Stomach smooth muscle (tissue), 2 donors: ENCODE data around the gene CELSR3.

Experiments
- H3K27ac ChIP-seq: one replicate; pipeline ENCODE4 v1.7.0; 2013; ENCODE audit warnings: mild to moderate bottlenecking, low read length, inconsistent platforms
- H3K27me3 ChIP-seq, 2 donors: one replicate each; pipeline ENCODE4 v1.7.0; 2013; ENCODE audit warnings: low read length in 2 of 2; ENCODE audit not compliant: insufficient read depth in 2 of 2, control insufficient read depth in 1 of 2
- H3K36me3 ChIP-seq, 2 donors: one replicate each; pipeline ENCODE4 v1.7.0; 2013; ENCODE audit warnings: low read length in 2 of 2; ENCODE audit not compliant: control insufficient read depth in 2 of 2, insufficient read depth in 2 of 2
- H3K4me1 ChIP-seq: one replicate; pipeline ENCODE4 v1.7.0; 2013; ENCODE audit warnings: low read length; ENCODE audit not compliant: control insufficient read depth, insufficient read depth
- H3K4me3 ChIP-seq, 2 donors: one replicate each; pipeline ENCODE4 v1.7.0; 2013; ENCODE audit warnings: low read length in 2 of 2
- H3K9ac ChIP-seq, 2 donors: one replicate each; pipeline ENCODE4 v1.7.0; 2013; ENCODE audit warnings: low read length in 2 of 2, mild to moderate bottlenecking in 1 of 2
- H3K9me3 ChIP-seq, 2 donors: one replicate each; pipeline ENCODE4 v1.7.0; 2013; ENCODE audit warnings: low read length in 2 of 2; ENCODE audit not compliant: control insufficient read depth in 2 of 2
- donor health status: healthy.
- donor health status: Pancreatic carcinoma.

Gene CELSR3

DNA sequence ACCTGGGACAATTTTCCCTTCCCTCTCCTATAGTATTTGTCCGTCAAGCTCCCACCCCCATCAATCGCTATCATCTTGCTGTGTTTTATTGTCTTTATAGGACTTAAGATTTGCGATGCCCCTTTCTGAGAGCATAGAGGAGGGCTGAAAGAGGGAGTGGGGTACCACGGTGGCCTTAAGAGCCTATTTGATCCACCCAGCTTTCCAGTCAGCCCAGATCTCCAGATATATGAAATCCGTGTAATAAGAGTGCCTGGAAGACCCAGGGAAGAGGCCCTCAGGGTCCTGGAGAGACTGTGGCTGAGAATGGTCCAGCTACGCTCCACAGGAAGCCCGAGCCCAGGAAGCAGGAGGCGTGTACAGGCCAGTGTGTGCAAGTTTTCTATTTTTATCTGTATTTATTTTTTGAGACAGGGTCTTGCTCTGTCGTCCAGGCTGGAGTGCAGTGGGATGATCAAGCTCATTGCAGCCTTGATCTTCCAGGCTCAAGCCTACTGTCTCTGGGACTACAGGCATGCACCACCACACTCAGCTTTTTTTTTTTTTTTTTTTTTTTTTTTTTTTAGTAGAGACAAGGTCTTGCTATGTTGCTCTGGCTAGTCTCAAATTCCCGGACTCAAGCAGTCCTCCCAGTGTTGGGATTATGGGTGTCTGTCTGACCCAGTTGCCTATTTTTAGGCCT, 24.0 kb upstream of the CELSR3 start:
- Histone ChIP-seq H3K36me3 (peaks cover 39 to 40% of the 10 kb centered on the region in 2 donors), H3K27me3 (no peaks in the 10 kb centered on the region), H3K27ac (peak overlapping the region; percentile 49), H3K4me1 (peaks cover 46% of the 10 kb centered on the region), H3K9ac (peak overlapping the region; percentile 84 to 94), H3K4me3 (peak overlapping the region in 1 of 2 donors; percentile 95), H3K9me3 (no peaks in the 10 kb centered on the region)

DNA sequence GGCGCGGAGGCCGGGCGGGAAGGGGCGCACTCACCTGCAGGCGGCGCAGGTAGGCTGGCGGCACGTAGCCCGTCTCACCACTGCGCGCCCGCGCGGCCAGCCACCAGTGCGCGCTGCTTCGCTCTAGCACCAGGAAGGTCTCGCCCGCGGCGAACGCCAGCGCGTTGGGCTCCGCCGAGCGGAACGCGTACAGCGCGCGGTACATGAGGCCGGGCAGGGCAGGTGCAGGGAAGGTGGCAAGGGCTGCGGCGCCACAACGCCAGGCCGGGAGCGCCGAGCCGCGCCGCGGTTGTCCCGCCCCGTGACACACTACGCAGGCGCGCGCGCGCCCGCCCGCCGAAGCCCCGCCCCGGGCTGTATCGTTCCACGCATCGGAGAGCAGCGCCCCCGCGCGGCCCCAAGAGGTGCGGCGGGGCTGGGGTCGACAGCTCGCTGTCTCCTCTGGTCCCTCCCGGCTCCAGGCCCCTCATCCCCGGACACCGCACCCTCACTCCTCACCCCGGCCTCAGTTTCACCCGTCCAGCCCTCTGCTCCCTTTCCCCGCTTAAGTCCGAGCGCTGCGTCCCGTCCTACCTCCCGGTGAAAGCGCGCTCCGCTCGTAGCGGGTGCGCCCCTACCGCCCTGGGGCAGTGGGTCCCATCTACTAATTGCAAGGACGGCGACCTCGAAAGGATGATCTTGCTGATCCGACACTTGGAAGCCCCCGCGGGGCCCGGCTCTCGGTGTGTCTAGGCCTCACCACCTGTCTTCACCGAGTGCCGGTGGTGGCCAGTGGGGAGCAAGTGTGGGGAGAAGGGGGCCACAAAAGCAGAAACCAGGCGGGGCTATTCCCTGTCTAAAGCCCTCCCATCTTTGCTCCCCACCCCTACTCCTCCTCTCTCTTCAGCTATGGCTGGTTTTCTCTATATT, 23.2 kb upstream of the CELSR3 start, which contains the start of gene NCKIPSD:
Gene NCKIPSD (minus strand): TSS at position 313 of the 909 bp plus-strand sequence. CDS start 108 bp downstream, at position 205.
- Histone ChIP-seq H3K27me3 (no peaks in the 10 kb centered on the region), H3K36me3 (peaks cover 38 to 42% of the 10 kb centered on the region in 2 donors), H3K9ac (peak within 1 kb of the TSS; percentile 90 to 94), H3K9me3 (no peaks in the 10 kb centered on the region), H3K4me1 (peaks cover 46% of the 10 kb centered on the region), H3K27ac (peak within 1 kb of the TSS; percentile 46), H3K4me3 (peak within 1 kb of the TSS; percentile 93 to 95)

DNA sequence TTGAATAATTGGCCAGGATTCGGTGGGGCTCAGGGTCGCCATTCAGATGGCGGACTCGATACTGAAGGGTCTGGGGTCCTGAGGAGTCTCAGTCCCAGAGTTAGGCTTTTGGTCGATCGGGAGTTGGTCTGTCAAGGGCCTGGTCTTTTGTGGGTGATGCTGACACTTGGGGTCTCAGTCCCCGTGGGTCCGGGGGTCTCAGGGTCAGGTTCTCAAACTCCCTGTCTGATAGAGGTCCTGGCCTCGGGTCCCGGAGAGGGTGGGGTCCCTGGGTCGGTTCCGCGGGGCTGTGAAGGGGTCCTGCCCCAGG, 22.6 kb upstream of the CELSR3 start:
- Histone ChIP-seq H3K4me1 (peaks cover 46% of the 10 kb centered on the region), H3K9me3 (no peaks in the 10 kb centered on the region), H3K27ac (peak overlapping the region; percentile 46), H3K4me3 (peak overlapping the region; percentile 93 to 95), H3K9ac (peak overlapping the region; percentile 90 to 94), H3K36me3 (peaks cover 38 to 46% of the 10 kb centered on the region in 2 donors), H3K27me3 (no peaks in the 10 kb centered on the region)

DNA sequence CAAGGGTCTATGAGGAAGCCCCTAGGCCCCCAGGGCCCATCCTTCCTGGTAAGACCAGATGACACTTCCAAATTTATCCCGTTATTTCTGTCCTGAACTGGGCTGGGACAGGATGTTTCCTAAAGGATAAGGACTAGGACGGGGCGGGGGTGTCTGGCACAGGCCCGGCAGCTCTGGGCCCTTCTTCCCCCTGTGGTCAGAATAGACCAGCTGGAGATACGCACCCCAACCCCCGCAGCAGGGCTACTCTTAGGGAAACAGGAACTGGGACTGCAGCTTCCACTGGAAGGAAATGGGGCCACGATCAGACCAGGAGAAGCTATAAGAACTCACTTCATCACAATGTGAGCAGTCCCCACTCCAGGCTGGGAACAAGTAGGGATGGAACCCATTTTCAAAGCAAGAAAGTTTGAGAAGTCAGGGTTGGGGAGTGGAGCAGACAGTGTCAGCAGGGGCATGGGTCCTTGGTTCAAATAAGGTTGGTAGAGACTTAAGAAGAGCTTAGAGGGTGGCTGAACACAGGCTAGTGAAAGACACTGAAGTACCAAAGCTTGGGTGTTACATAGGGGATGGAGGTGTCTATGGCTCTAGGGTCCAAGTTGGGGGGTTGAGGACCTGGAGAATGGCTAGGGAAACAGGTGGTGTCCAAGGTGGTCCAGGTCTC, 21.9 kb upstream of the CELSR3 start:
- Histone ChIP-seq H3K9ac (peak overlapping the region; percentile 52 to 58), H3K27me3 (no peaks in the 10 kb centered on the region), H3K36me3 (peaks cover 37 to 47% of the 10 kb centered on the region in 2 donors), H3K9me3 (no peaks in the 10 kb centered on the region), H3K27ac (no peak overlapping the region), H3K4me1 (peaks cover 46% of the 10 kb centered on the region), H3K4me3 (peak overlapping the region; percentile 33 to 95)

DNA sequence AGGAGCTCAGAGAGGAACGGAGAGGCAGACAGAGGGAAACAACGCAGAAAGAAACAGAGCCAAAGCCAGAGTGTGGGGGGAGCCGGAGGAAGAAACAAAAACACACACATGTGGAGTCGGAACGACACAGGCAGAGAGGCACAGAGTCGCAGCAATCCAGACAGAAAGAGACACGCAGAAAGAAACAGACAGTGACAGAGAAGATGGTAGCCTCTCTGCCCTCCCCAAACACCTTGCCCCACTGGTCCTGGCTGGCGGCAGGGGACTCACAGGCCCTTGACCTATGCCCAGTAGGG, 21.3 kb upstream of the CELSR3 start:
- peak overlapping the region; percentile 33 to 95 for H3K4me3 ChIP-seq
- peaks cover 37 to 46% of the 10 kb centered on the region in 2 donors for H3K36me3 ChIP-seq
- H3K9ac ChIP-seq = peak overlapping the region; percentile 51 to 52
- H3K9me3 ChIP-seq = no peaks in the 10 kb centered on the region
- no peaks in the 10 kb centered on the region for H3K27me3 ChIP-seq
- no peak overlapping the region for H3K27ac ChIP-seq
- H3K4me1 ChIP-seq = peaks cover 46% of the 10 kb centered on the region

DNA sequence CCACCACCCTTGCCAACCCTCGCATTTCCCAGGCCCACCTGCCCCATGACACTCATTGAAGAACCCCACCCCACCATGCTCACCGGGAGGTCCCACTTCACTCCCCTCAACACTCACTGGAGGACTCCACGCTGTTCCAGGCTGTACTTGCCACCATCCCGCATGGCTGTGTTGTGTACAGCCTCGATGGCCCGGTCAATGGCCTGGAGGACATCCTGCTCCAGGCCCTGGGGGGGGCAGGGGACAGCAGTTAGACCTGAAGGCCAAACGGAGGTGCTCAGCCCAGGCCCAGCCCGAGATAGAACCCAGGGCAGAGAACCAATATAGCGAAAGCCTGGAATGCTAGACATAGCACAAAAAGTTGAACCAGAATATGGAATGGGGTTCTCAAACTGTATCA, 20.1 kb upstream of the CELSR3 start:
- Histone ChIP-seq H3K9me3 (no peaks in the 10 kb centered on the region), H3K36me3 (peaks cover 33 to 45% of the 10 kb centered on the region in 2 donors), H3K4me3 (no peak overlapping the region), H3K27ac (no peak overlapping the region), H3K9ac (no peak overlapping the region), H3K4me1 (peaks cover 46% of the 10 kb centered on the region), H3K27me3 (no peaks in the 10 kb centered on the region)

DNA sequence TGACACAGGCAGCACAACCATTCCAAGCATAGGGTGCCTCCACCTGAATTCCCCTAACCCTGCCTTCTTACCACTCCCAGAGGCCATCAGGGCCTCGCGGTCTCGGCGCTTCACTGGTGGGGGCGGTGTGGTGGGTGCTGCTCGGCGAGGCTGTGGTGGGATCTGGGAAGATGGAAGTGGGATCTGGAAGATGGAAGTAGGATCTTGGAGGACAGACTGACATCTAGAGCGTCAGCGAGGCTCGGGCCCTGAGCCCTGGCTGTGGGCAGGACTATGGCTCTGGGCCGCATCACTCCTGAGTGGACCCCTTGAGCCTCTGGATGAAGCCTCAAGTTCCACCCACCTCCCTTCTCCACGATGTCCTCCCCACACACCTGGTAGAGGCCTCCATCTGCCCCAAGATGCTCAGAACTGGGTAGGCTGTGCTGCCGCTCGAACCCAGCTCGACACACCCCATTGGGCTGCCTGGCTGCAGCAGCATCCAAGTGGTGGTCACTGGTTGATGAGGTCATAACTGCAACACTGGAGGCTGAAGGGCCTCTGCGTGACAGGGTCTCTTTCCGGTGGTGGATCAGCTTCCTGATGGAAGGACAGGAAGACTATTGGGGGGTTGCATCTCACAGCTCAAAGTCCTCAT, 19.4 kb upstream of the CELSR3 start:
- Histone ChIP-seq H3K4me1 (peaks cover 39% of the 10 kb centered on the region), H3K9me3 (no peaks in the 10 kb centered on the region), H3K27ac (no peak overlapping the region), H3K36me3 (peaks cover 26 to 43% of the 10 kb centered on the region in 2 donors), H3K27me3 (no peaks in the 10 kb centered on the region), H3K4me3 (no peak overlapping the region), H3K9ac (no peak overlapping the region)

DNA sequence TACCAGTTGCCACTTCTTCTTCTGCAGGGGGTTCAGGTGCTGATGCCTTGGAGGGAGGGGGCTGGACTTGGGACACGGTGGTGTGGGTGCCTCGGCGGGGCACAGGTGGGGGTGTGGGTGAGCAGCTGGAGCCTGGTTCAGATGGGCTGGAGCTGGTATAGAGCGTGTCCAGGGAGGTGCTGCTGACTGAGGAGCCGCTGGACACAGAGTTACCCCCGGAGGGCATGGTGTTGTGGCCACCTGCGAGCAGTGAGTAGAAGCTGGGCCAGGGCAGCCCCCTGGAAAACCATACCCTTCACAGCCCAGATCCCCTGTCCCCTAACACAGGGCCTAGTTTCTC, 18.8 kb upstream of the CELSR3 start:
- peaks cover 26 to 43% of the 10 kb centered on the region in 2 donors for H3K36me3 ChIP-seq
- H3K4me1 ChIP-seq = peaks cover 34% of the 10 kb centered on the region
- no peaks in the 10 kb centered on the region for H3K27me3 ChIP-seq
- no peak overlapping the region for H3K27ac ChIP-seq
- no peak overlapping the region for H3K4me3 ChIP-seq
- no peaks in the 10 kb centered on the region for H3K9me3 ChIP-seq
- no peak overlapping the region for H3K9ac ChIP-seq

DNA sequence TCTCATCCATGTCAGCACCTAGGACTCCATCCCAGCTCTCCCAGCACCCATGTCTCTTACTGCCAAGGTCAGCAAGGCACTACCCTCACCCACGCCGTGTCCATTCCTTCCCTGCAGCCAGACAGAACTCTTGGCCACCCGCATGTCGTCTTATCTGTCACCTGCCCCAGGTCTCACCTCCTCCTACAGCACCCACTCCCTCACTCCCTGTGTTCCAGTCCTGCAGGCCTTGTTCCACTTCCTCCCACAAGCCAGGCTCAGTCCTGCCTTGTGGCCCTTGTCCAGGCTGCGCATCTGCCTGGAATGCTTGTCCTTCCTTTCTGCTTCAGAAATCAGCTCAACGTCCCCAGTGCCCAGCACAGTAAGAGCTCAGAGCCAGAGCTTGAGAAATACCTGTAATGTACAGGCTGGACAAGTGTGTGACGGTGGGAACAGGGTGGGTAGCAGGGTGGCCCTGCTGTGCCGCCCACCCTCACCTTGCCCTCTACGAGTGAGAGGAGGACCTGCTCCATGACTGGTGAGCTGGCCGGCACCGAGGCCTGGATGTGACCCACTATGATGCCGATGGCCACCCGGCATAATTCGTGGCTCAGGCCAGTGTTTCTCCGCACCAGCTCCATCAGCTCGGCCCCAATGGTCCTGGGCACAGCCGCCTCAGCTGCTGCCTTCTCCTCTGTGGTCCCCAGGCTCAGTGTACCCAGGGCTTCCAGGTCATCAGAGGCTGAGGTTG, 18.3 kb upstream of the CELSR3 start:
- H3K9me3 ChIP-seq = no peaks in the 10 kb centered on the region
- H3K9ac ChIP-seq = no peak overlapping the region
- H3K4me3 ChIP-seq = no peak overlapping the region
- H3K27ac ChIP-seq = no peak overlapping the region
- peaks cover 26 to 44% of the 10 kb centered on the region in 2 donors for H3K36me3 ChIP-seq
- peaks cover 28% of the 10 kb centered on the region for H3K4me1 ChIP-seq
- H3K27me3 ChIP-seq = no peaks in the 10 kb centered on the region
